Mesenteric fat pad (tissue), 1 donor: ENCODE data around the gene MAT2B. TPM values are rescaled to one million over a fixed set of nuclear protein-coding genes. Genes with fewer than 3 reads are reported as not detected.
"Not testable (repeated sequence)": the region's sequence is repeated elsewhere in the genome, so short reads cannot be mapped to it uniquely, and the experiment has no call there.

Experiments used
- DNase-seq: peaks from one replicate; pipeline ENCODE4 v3.0.0-alpha.2; 2020; ENCODE audit warnings: low spot score
- total RNA-seq: library from RNA; stranded (reverse); fragmentation: NEBNext Ultra II Directional; extraction: Animal tissue kit (Norgen Biotek cat#: 25700); gene quantifications from one replicate; pipeline ENCODE4 v1.2.1, GENCODE V29; 2021
- donor health status: DM: yes; HTN: yes; CAD: no.

The MAT2B gene
- total RNA-seq, 1 donor from 2014 or later: 34.3 TPM

GRCh38 chr5:163503106-163504078, 2.0 kb upstream of the MAT2B start:
- DNase-seq: no peak

GRCh38 chr5:163504079-163504931, 1.1 kb upstream of the MAT2B start:
- DNase-seq: no peak

- no peak for DNase-seq
Observed at GRCh38 chr5:163505049-163505367, 411 bp upstream of the MAT2B start.

DNA sequence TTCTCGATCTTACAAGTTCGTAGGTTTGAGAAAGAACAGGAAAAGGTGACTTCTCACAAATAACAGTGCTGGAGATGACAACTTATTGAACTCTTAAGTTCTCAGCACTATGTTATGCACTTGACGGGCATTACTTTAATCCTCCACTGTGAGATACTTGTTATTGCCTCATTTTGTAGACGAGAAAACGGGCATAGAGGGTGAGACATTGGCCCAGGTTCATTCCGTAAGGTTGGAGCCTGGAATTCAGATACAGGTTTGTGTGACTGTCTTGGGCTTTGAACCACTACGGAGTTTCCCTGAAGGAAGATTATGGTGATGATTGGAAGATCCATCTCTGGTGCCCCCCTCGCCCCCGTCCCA, 657 bp downstream of the MAT2B start:
- no peak for DNase-seq

DNA sequence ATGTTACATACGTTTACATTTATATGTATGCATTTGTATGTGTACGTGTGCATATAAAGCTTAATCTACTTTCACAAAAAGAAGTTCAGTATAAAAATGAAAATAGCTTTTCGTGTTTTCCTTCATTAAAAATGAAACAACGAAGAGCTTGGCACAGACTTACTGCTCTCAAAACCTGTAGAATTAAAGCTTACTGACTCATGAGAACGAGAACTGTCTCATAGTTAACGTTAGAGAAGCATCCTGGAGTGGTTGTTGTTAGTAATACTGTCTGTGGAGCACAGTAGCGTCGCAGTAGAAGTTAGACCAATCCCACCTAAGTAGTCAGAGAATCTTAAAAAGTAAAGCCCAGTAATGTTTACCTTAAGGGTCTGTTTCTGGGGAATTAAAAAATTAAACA, 1.3 kb downstream of the MAT2B start:
- no peak for DNase-seq

DNA sequence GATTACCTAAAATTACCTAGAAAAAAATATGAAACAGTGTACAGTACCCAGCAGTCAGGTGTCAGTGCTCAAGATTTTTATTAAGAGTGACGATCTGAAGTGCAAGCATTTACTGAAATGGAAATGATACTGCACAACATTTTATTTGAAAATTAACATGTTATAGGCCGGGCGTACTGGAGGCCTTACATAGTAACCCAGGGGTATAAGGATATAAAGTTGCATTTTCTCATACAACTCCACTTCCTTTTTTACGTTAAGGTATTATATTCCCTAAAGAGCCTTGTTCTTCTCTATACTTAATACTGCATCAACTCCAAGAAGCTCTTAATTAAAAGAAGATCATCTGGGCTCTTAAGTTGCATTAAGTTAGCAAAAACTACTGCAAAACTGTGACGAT, 3.3 kb downstream of the MAT2B start:
- no peak for DNase-seq

DNA sequence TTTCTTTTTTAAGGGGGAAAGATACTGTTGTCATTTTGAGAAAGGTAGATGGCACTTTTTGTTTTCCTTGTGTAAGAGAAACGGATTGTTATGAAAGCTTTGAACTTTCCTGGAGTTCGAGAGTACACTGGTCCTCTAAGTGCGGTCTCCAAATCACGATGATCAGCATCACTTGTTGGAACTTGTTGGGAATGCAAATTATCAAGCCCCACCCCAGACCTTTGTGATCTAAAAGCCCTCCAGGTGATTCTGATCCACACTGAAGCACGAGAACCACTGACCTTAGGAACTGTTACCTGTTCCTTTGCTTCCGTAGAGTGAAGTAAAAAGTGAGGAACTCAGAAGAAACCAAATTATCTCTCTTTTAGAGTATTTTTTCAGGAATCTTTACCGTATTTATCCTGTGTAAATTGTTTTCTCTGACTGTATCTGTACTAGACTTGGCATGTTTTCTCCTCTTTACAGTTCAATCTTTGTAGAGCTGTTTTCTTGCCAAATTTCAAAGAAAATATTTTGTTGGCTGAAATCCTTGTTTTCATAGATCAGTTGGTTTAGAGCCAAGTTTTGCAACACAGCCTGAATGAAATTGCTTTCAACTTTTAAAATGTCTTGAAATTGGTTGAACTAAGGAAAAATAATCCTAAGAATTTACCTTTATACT, 4.0 kb downstream of the MAT2B start:
- no peak for DNase-seq

DNA sequence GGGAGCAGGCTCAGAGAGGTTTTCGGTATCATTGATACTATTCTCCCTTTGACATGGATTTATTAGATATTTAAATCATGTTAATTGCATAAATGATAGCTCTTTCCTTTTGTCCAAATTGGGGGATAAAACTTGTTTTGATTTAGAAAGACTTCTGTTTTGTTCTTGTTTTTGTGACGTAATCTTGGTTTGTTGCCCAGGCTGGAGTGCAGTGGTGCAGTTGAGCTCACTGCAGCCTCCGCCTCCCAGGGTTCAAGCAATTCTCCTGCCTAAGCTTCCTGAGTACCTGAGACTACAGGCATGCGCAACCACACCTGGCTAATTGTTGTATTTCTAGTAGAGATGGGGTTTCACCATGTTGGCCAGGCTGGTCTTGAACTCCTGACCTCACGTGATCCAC, 7.1 kb downstream of the MAT2B start:
- DNase-seq: no peak

- no peak for DNase-seq
Observed at GRCh38 chr5:163525096-163525495, 19.7 kb downstream of the MAT2B start.

DNA sequence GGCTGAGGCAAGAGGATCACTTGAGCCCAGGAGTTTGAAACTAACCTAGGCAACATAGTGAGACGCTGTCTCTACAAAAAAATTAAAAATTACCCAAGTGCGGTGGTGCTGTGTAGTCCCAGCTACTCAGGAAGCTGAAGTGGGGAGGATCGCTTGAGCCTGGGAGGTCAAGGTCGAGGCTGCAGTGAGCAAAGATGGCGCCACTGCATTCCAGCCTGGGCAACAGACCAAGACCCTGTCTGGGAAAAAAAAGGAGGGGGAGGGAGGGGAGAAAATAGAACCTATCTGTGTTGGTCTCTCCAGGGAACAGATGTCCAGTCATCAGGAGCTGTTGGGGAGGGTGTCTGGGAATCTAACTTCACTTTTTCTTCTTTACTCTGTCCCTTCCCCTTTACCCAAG, 24.3 kb downstream of the MAT2B start:
- no peak for DNase-seq

- no peak for DNase-seq
Observed at GRCh38 chr5:163531272-163531671, 25.9 kb downstream of the MAT2B start.

GRCh38 chr5:163532171-163533084, 27.0 kb downstream of the MAT2B start:
- DNase-seq: no peak

GRCh38 chr5:163533223-163533622, 27.8 kb downstream of the MAT2B start:
- DNase-seq: no peak

- no peak for DNase-seq
Observed at GRCh38 chr5:163534492-163535094, 29.2 kb downstream of the MAT2B start.

GRCh38 chr5:163535290-163535689, 29.9 kb downstream of the MAT2B start:
- no peak for DNase-seq

DNA sequence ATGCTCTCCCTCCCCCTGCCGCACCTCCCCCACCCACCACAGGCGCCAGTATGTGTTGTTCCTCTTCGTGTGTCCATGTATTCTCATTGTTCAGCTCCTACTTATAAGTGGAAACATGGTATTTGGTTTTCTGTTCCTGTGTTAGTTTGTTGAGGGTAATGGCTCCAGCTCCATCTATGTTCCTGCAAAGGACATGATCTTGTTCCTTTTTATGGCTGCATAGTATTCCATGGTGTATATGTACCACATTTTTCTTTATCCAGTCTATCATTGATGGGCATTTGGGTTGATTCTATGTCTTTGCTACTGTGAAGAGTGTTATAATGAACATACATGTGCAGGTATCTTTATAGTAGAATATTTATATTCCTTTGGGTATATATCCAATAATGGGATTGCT, 31.0 kb downstream of the MAT2B start:
- not testable (repeated sequence) for DNase-seq

DNA sequence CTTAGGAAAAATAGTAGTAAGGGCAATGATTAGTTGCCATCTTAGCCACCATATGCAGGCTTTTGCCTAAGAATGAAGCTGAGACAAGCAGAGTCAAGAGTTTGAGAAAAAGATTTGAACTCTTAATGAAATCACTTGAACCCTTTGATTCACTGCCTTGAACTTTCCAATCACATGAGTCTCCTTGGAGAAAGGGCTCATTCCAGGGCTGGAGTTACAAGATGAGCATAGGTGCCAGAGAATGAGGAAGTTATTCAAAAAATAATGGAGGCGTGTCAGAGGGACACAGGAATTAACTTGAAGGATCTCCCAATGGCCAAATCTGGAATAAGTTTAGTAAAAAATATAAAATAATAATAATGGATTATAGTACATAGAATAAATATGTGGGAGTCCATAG, 35.3 kb downstream of the MAT2B start:
- no peak for DNase-seq

GRCh38 chr5:163542771-163543170, 37.4 kb downstream of the MAT2B start:
- DNase-seq: no peak

DNA sequence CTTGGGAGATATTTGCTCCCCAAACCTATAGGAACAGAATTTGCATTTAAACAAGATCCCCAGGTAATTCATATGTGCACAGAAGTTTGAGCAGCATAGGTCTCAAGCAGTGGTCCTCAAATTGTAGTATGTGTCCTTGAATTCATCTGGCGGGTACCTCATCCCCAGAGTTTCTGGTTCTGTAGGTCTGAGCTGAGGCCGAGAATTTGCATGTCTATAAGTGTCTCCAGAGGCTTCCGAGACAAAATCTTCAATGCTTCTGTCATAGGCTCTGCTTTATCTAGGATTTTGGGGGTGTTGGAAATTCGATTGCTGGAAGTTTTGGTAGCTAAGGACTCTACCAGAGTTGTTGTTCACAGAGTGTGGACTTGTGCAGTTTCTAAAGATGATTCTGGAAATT, 38.6 kb downstream of the MAT2B start:
- DNase-seq: no peak

GRCh38 chr5:163544836-163545235, 39.4 kb downstream of the MAT2B start:
- no peak for DNase-seq
